WTC11 (cell line): ENCODE measurements around the gene SEH1L. TPM values are rescaled to one million over a fixed set of nuclear protein-coding genes. Genes with fewer than 3 reads are reported as not detected.

Source experiments
- ATAC-seq: fragments of 200-7000 bp; cut with Tn5 transposase; 2 replicates; pipeline ENCODE4 v1.10.0; 2021; ENCODE audit warnings: mild to moderate bottlenecking, moderate library complexity
- CTCF ChIA-PET: fragments of 300-600 bp; sonication (Branson Sonifier 250); formaldehyde crosslinking; loops from one replicate; lab custom pipeline; 2021; ENCODE audit warnings: antibody characterized with exemption; lab: Charles Lee
- POLR2A ChIA-PET: fragments of 350-600 bp; sonication (Branson Sonifier 250); formaldehyde crosslinking; loops from one replicate; lab custom pipeline; 2021; ENCODE audit warnings: antibody characterized with exemption; lab: Charles Lee
- DNase-seq: peaks from one replicate; pipeline ENCODE4 v3.0.0; 2021; ENCODE audit warnings: low spot score
- H3K27ac Mint-ChIP-seq: 2 replicates; pipeline ENCODE4 v1.8.0; 2021; ENCODE audit warnings: mixed read lengths
- H3K27me3 Mint-ChIP-seq: 2 replicates; pipeline ENCODE4 v1.8.0; 2021; ENCODE audit warnings: low read depth, mild to moderate bottlenecking, moderate library complexity, mixed read lengths
- H3K36me3 Mint-ChIP-seq: 2 replicates; pipeline ENCODE4 v1.8.0; 2021; ENCODE audit warnings: mixed read lengths
- H3K4me1 Mint-ChIP-seq: 2 replicates; pipeline ENCODE4 v1.8.0; 2022; ENCODE audit warnings: mixed read lengths
- H3K4me3 Mint-ChIP-seq: 2 replicates; pipeline ENCODE4 v1.8.0; 2021; ENCODE audit warnings: mild to moderate bottlenecking, moderate library complexity, mixed read lengths
- H3K9me3 Mint-ChIP-seq: 2 replicates; pipeline ENCODE4 v1.8.0; 2021; ENCODE audit warnings: mixed read lengths
- CREM ChIP-seq: sonication (generic); formaldehyde crosslinking; IDR thresholded peaks from 2 replicates; pipeline ENCODE4 v1.8.1; 2022; ENCODE audit warnings: mild to moderate bottlenecking, missing genetic modification reagents, moderate library complexity
- ELF4 ChIP-seq: sonication (generic); formaldehyde crosslinking; IDR thresholded peaks from 2 replicates; pipeline ENCODE4 v1.8.1; 2022; ENCODE audit warnings: low read depth, mild to moderate bottlenecking, moderate library complexity, missing genetic modification reagents
- GABPB1 ChIP-seq: sonication (generic); formaldehyde crosslinking; IDR thresholded peaks from 2 replicates; pipeline ENCODE4 v1.8.1; 2023; ENCODE audit warnings: mild to moderate bottlenecking, missing genetic modification reagents
- IRF2 ChIP-seq: sonication (generic); formaldehyde crosslinking; IDR thresholded peaks from 2 replicates; pipeline ENCODE4 v1.8.0; 2022; ENCODE audit warnings: low read depth, missing genetic modification reagents, borderline replicate concordance
- MXD4 ChIP-seq: fragments of 250-450 bp; sonication (Bioruptor Pico); IDR thresholded peaks from 2 replicates; pipeline ENCODE4 v1.8.0; 2021; ENCODE audit warnings: mild to moderate bottlenecking, moderate library complexity, borderline replicate concordance
- NFYB ChIP-seq: sonication (generic); formaldehyde crosslinking; conservative IDR thresholded peaks from 2 replicates; pipeline ENCODE4 v1.8.0; 2022; ENCODE audit warnings: low read depth, missing genetic modification reagents
- NR1H2 ChIP-seq: sonication (generic); formaldehyde crosslinking; IDR thresholded peaks from 2 replicates; pipeline ENCODE4 v1.9.0; 2021; ENCODE audit warnings: mild to moderate bottlenecking, moderate library complexity, missing genetic modification reagents
- RORB ChIP-seq: fragments of 250-450 bp; sonication (Bioruptor Pico); IDR thresholded peaks from 2 replicates; pipeline ENCODE4 v1.9.0; 2021; ENCODE audit warnings: mild to moderate bottlenecking
- SOX15 ChIP-seq: fragments of 250-450 bp; sonication (Bioruptor Pico); IDR thresholded peaks from 2 replicates; pipeline ENCODE4 v1.9.0; 2021; ENCODE audit warnings: mild to moderate bottlenecking
- SP1 ChIP-seq: sonication (generic); formaldehyde crosslinking; conservative IDR thresholded peaks from 2 replicates; pipeline ENCODE4 v1.8.1; 2022; ENCODE audit warnings: missing genetic modification reagents
- TCF7 ChIP-seq: sonication (generic); formaldehyde crosslinking; IDR thresholded peaks from 2 replicates; pipeline ENCODE4 v1.8.0; 2022; ENCODE audit warnings: mild to moderate bottlenecking, low read depth, missing genetic modification reagents, moderate library complexity
- TEAD1 ChIP-seq: sonication (generic); formaldehyde crosslinking; IDR thresholded peaks from 2 replicates; pipeline ENCODE4 v1.8.0; 2022; ENCODE audit warnings: mild to moderate bottlenecking, missing genetic modification reagents
- ZBTB21 ChIP-seq: sonication (generic); formaldehyde crosslinking; IDR thresholded peaks from 2 replicates; pipeline ENCODE4 v1.8.1; 2023; ENCODE audit warnings: mild to moderate bottlenecking, missing genetic modification reagents, borderline replicate concordance
- ZNF138 ChIP-seq: sonication (generic); formaldehyde crosslinking; conservative IDR thresholded peaks from 2 replicates; pipeline ENCODE4 v1.8.1; 2022; ENCODE audit warnings: mild to moderate bottlenecking, moderate library complexity, missing genetic modification reagents
- total RNA-seq: library from RNA; stranded (reverse); gene quantifications from 3 replicates; pipeline ENCODE4 v1.2.3, GENCODE V29; 2021
- TF ChIP-seq, protein P1 (sequence below): sonication (generic); formaldehyde crosslinking; IDR thresholded peaks from 2 replicates; pipeline ENCODE4 v1.8.1; 2023; ENCODE audit warnings: mild to moderate bottlenecking, missing genetic modification reagents, moderate library complexity
- TF ChIP-seq, protein P2 (sequence below): fragments of 200-600 bp; IDR thresholded peaks from 2 replicates; pipeline ENCODE4 v1.8.0; 2022; ENCODE audit warnings: antibody characterized with exemption
- TF ChIP-seq, protein P3 (sequence below): sonication (generic); formaldehyde crosslinking; IDR thresholded peaks from 2 replicates; pipeline ENCODE4 v1.8.1; 2022; ENCODE audit warnings: mild to moderate bottlenecking, missing genetic modification reagents, moderate library complexity, borderline replicate concordance
- TF ChIP-seq, protein P4 (sequence below): sonication (generic); formaldehyde crosslinking; IDR thresholded peaks from 2 replicates; pipeline ENCODE4 v1.8.0; 2022; ENCODE audit warnings: mild to moderate bottlenecking, missing genetic modification reagents
- TF ChIP-seq, protein P5 (sequence below): sonication (generic); formaldehyde crosslinking; IDR thresholded peaks from 2 replicates; pipeline ENCODE4 v1.8.0; 2023; ENCODE audit warnings: missing genetic modification reagents
- TF ChIP-seq, protein P6 (sequence below): fragments of 250-450 bp; sonication (Bioruptor Pico); IDR thresholded peaks from 2 replicates; pipeline ENCODE4 v1.9.0; 2021; ENCODE audit warnings: moderate library complexity, mild to moderate bottlenecking, inconsistent platforms, borderline replicate concordance

The SEH1L gene
- total RNA-seq, 1 experiment from 2014 or later: 75.5 TPM

DNA sequence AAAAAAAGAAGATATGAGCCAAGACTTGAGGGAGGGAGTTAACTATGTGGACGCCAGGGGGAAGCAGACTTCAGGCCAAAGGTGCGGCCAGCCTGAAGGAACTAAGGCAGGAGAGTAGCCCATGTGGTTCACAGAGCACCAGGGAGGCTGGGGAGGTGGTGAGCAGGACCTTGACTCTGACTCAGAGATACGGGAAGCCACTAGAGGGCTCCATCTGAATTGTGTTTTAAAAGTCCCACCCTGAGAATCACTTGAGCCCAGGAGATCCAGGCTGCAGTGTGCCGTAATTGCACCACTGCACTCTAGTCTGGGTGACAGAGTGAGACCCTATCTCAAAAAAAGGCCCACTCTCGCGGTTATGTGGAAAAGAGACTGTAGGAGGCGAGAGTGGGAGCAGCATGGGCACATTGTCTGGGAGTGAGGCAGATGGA, 55.7 kb downstream of the SEH1L start:
- no peaks in the 10 kb centered on the region for H3K27me3 Mint-ChIP-seq
- no peak overlapping the region for H3K4me3 Mint-ChIP-seq
- H3K27ac Mint-ChIP-seq: no peak overlapping the region
- DNase-seq (peak; percentile 75), ATAC-seq (peak; percentile 100)
- TF ChIP-seq, protein P1, sequence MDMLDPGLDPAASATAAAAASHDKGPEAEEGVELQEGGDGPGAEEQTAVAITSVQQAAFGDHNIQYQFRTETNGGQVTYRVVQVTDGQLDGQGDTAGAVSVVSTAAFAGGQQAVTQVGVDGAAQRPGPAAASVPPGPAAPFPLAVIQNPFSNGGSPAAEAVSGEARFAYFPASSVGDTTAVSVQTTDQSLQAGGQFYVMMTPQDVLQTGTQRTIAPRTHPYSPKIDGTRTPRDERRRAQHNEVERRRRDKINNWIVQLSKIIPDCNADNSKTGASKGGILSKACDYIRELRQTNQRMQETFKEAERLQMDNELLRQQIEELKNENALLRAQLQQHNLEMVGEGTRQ (CRISPR knock-in tag): 0 out of 2 replicates have a peak, but pooled peaks have one; percentile 18
- TF ChIP-seq CREM (CRISPR knock-in tag) (no peak), ELF4 (CRISPR knock-in tag) (no peak), SP1 (CRISPR knock-in tag) (no peak)
- TF ChIP-seq, protein P2, sequence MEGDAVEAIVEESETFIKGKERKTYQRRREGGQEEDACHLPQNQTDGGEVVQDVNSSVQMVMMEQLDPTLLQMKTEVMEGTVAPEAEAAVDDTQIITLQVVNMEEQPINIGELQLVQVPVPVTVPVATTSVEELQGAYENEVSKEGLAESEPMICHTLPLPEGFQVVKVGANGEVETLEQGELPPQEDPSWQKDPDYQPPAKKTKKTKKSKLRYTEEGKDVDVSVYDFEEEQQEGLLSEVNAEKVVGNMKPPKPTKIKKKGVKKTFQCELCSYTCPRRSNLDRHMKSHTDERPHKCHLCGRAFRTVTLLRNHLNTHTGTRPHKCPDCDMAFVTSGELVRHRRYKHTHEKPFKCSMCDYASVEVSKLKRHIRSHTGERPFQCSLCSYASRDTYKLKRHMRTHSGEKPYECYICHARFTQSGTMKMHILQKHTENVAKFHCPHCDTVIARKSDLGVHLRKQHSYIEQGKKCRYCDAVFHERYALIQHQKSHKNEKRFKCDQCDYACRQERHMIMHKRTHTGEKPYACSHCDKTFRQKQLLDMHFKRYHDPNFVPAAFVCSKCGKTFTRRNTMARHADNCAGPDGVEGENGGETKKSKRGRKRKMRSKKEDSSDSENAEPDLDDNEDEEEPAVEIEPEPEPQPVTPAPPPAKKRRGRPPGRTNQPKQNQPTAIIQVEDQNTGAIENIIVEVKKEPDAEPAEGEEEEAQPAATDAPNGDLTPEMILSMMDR: peak; percentile 22; the same call in 1 of the 2 replicates
- TF ChIP-seq, protein P3, sequence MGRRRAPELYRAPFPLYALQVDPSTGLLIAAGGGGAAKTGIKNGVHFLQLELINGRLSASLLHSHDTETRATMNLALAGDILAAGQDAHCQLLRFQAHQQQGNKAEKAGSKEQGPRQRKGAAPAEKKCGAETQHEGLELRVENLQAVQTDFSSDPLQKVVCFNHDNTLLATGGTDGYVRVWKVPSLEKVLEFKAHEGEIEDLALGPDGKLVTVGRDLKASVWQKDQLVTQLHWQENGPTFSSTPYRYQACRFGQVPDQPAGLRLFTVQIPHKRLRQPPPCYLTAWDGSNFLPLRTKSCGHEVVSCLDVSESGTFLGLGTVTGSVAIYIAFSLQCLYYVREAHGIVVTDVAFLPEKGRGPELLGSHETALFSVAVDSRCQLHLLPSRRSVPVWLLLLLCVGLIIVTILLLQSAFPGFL (CRISPR knock-in tag): no peak
- TF ChIP-seq, protein P4, sequence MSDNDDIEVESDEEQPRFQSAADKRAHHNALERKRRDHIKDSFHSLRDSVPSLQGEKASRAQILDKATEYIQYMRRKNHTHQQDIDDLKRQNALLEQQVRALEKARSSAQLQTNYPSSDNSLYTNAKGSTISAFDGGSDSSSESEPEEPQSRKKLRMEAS (CRISPR knock-in tag): 0 out of 2 replicates have a peak, but pooled peaks have one; percentile 20
- no peaks in the 10 kb centered on the region for H3K4me1 Mint-ChIP-seq
- CTCF ChIA-PET: interaction anchor here (1.1 to 1.5 kb wide), 2 partner anchors 14 to 109 kb away, joined by 3 to 4 read pairs; no protein-coding TSS in a partner anchor
- peaks cover 5% of the 10 kb centered on the region for H3K36me3 Mint-ChIP-seq
- POLR2A ChIA-PET: interaction anchor here (0.7 kb wide), 1 partner anchor 12 kb away, joined by 3 read pairs; the partner anchor contains the start of gene CEP192
- H3K9me3 Mint-ChIP-seq: no peaks in the 10 kb centered on the region

DNA sequence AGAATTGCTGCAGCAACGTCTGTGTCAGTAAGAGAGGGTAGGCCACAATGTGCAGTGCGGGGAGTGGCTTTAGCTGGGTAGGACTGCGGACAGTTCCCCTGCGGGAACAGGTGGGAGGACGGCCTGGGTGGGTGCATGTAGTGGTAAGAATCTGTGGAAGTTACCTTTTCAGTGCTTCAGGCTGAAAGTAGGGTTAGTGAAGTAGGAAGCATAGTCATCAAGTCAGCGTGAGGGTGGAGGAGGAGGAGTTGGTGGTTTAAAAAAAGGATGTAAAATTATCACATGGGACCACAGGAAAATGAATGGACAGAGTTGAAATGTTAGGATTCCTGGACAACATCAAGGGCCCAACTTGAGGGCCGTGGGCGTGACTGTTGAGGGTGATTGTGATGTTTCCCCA, 56.6 kb downstream of the SEH1L start:
- ATAC-seq (no peak), DNase-seq (no peak)
- no peak overlapping the region for H3K4me3 Mint-ChIP-seq
- no peak for TF ChIP-seq RORB
- TF ChIP-seq IRF2: no peak
- TF ChIP-seq ZNF138 (CRISPR knock-in tag): no peak
- TF ChIP-seq NFYB (CRISPR knock-in tag): no peak
- no peak for TF ChIP-seq SOX15
- TF ChIP-seq MXD4 (CRISPR knock-in tag): no peak
- TF ChIP-seq, protein P4 (CRISPR knock-in tag): no peak
- TF ChIP-seq, protein P5, sequence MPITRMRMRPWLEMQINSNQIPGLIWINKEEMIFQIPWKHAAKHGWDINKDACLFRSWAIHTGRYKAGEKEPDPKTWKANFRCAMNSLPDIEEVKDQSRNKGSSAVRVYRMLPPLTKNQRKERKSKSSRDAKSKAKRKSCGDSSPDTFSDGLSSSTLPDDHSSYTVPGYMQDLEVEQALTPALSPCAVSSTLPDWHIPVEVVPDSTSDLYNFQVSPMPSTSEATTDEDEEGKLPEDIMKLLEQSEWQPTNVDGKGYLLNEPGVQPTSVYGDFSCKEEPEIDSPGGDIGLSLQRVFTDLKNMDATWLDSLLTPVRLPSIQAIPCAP (CRISPR knock-in tag): no peak
- TF ChIP-seq TCF7 (CRISPR knock-in tag): no peak
- TF ChIP-seq ZBTB21 (CRISPR knock-in tag): no peak
- no peak for TF ChIP-seq TEAD1
- TF ChIP-seq, protein P6, sequence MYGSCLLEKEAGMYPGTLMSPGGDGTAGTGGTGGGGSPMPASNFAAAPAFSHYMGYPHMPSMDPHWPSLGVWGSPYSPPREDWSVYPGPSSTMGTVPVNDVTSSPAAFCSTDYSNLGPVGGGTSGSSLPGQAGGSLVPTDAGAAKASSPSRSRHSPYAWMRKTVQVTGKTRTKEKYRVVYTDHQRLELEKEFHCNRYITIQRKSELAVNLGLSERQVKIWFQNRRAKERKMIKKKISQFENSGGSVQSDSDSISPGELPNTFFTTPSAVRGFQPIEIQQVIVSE (CRISPR knock-in tag): no peak
- no peak for TF ChIP-seq SP1 (CRISPR knock-in tag)
- no peak for TF ChIP-seq GABPB1
- TF ChIP-seq NR1H2 (CRISPR knock-in tag): no peak
- no peaks in the 10 kb centered on the region for H3K27me3 Mint-ChIP-seq
- H3K4me1 Mint-ChIP-seq: no peaks in the 10 kb centered on the region
- H3K36me3 Mint-ChIP-seq: peaks cover 14% of the 10 kb centered on the region
- POLR2A ChIA-PET: interaction anchor here (0.7 kb wide), 1 partner anchor 13 kb away, joined by 3 read pairs; the partner anchor contains the start of gene CEP192
- H3K27ac Mint-ChIP-seq: no peak overlapping the region
- CTCF ChIA-PET: interaction anchor here (1.1 to 1.5 kb wide), 2 partner anchors 15 to 108 kb away, joined by 3 to 4 read pairs; no protein-coding TSS in a partner anchor
- no peaks in the 10 kb centered on the region for H3K9me3 Mint-ChIP-seq
